Activated CD4-positive, CD25-positive, alpha-beta regulatory T cell treated with anti-CD3 and anti-CD28 coated beads, Interleukin-2, amount 50 U/mL, for 24 hours (primary cell): Measurements from ENCODE around the gene CADM2.
"Not testable (repeated sequence)": the region's sequence is repeated elsewhere in the genome, so short reads cannot be mapped to it uniquely, and the experiment has no call there.

Experiments used
- ATAC-seq, 2 donors: fragments of 150-1000 bp; cut with Tn5 transposase; one replicate each; pipeline ENCODE4 v1.10.0; 2021; ENCODE audit warnings: mild to moderate bottlenecking in 1 of 2, moderate library complexity in 1 of 2

The CADM2 gene

DNA sequence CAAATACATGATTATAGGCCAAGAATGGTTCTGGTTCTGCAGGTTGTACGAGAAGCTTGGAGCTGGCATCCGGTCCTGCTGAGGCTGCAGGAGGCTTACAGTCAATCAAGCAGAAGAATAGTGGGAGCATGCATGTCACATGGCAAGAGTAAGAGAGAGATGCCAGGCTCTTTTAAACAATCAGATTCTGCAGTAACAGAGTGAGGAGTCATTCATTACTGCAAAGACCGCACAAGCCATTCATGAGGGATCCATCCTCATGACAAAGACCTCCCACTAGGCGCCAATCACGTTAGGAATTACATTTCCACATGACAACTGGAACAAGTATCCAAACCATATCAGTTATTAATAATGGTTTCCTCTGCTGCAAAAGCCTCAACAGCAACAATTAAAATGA lies 536.8 kb downstream of the CADM2 start:
- ATAC-seq: no peak

DNA sequence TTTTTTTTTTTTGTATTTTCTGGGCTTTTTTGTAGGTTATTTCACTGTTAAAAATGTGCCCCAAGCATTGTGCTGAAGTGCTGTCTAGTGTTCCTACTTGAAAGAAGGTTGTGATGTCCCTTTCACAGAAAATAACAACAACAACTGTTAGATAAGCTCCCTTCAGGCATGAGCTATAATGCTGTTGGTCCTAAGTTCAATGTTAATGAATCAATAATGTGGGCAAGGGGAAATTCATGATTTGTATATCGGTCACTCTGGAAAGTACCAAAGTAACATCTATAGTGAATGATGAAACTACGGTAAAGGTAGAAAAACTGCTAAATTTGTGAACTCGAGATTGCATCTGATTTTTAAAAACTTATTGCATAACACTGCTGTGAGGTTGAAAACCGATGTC lies 539.4 kb downstream of the CADM2 start:
- ATAC-seq: no peak

DNA sequence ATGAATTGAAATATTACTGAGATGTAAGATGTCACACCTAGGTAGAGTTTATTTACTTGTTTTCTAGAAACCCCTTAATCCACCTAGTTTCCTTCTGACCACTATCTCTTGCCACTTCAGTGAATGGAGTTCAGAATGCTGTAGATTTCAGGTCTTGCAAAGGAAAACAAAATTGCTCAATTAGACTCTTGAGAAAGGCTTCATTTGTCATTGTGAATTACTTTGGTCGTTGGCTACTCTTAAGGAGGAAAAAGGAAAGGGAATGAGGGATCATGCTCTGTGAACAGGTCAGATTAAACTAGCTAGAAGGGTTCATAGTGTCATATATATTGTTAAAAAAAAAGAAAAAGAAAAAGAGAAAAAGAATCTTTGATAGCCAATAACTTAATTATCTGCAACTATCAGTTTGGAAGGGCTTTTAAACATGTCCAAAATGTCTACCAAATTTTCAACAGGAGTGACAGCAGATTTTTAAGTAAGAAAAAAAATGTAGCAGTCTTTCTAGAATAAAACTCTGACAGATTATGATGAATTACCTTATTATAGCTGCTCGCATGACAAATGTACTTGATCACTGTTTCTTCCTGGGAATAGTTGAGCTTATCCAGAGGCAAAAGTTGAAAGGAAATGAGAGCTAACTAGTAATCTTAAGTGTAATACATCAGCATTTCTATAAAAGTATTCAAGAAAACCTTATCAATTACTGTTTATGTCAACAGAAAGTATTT lies 543.5 kb downstream of the CADM2 start:
- no peak for ATAC-seq

DNA sequence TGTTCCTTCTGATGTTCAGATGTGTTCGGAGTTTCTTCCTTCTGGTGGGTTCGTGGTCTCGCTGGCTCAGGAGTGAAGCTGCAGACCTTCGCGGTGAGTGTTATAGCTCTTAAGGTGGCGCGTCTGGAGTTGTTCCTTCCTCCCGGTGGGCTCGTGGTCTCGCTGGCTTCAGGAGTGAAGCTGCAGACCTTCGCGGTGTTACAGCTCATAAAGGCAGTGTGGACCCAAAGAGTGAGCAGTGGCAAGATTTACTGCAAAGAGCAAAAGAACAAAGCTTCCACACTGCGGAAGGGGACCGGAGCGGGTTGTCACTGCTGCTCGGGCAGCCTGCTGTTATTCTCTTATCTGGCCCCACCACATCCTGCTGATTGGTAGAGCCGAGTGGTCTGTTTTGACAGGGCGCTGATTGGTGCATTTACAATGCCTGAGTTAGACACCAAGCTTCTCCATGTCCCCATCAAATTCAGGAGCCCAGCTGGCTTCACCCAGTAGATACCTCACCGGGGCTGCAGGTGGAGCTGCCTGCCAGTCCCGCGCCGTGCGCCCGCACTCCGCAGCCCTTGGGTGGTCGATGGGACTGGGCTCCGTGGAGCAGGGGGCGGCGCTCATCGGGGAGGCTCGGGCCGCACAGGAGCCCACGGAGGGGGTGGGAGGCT lies 545.5 kb downstream of the CADM2 start:
- ATAC-seq: not testable (repeated sequence)

DNA sequence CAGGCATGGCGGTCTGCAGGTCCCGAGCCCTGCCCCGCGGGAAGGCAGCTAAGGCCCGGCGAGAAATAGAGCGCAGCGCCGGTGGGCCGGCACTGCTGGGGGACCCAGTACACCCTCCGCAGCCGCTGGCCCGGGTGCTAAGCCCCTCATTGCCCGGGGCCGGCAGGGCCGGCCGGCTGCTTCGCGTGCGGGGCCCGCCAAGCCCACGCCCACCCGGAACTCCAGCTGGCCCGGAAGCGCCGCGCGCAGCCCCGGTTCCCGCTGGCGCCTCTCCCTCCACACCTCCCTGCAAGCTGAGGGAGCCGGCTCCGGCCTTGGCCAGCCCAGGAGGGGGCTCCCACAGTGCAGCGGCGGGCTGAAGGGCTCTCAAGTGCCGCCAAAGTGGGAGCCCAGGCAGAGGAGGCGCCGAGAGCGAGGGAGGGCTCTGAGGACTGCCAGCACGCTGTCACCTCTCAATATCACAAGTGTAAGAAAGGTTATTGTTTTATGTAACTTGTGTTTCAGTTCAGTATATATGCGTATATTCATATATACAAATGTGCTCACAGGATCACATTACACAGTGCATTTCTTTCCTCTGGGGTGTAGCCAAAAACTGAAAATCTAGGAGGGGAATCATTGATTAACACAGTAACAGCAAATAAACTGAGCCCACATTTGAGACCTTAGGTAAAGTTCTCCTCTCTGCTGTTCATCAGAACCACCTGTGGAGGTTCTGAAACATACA lies 546.2 kb downstream of the CADM2 start:
- ATAC-seq: not testable (repeated sequence)

DNA sequence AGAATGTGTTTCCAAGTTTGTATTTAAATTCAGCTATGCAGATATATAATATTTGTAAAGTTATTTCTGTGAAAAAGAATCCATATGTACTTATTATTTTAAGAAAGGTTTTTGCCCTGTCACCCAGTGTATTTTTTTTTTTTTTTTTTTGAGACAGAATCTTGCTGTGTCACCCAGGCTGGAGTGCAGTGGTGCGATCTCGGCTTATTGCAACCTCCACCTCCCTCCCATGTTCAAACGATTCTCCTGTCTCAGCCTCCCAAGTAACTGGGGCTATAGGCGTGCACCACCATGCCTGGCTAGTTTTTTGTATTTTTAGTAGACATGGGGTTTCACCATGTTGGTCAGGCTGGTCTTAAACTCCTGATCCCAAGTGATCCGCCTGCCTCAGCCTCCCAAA lies 548.3 kb downstream of the CADM2 start:
- not testable (repeated sequence) for ATAC-seq

DNA sequence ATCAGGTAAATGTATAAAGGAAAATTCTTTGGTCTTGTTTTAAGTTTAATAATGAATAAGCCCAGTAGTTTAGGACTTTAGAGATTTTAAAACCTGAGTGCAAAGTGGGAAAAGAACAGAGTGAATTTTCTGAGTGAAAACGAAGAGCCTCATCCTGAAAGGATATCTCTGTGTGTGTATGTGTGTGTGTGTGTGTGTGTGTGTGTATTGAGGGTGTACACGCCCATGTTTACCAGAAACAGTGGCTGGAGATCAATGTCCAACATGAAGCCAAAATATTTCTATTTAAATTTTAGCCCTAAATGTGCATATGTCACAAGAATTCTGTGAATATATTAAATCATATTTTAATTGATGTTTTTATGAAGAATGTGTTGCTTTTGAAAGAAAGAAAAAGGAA lies 549.9 kb downstream of the CADM2 start:
- ATAC-seq: no peak

DNA sequence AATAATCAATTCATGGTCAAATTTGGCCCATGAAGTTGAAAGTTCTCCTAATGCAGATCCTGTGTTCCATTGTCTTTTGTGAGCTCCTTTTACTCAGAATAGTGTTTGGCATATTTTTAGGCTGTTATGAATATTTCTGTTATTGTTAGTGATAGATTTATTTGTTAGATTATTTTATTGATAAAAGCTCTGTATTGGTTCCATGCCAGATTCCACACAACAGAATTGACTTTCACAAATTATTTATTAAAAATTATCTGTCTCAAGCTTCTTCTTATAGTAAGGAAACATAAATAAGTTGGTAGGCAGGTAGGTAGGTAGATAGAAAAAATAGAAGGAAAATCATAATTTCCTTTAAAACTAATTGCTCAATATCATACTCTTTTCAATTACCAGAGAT lies 557.4 kb downstream of the CADM2 start:
- no peak for ATAC-seq

DNA sequence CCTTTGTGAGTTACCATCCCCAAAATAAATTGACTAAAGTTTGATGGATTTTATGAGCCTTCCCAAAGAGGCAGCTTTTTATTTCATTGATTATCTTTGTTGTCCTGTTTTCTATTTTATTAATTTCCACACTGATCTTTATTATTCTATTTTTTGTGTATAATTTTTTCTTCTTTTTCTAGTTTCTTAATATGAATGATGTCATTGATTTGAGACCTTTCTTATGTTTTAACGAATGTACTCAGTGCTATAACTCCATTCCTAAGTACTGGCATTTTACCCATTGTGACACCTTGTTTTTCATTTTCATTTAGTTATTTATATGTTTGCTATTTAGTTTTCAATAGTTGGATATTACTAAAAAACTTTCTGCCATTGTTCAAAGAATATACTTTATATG lies 565.3 kb downstream of the CADM2 start:
- no peak for ATAC-seq

DNA sequence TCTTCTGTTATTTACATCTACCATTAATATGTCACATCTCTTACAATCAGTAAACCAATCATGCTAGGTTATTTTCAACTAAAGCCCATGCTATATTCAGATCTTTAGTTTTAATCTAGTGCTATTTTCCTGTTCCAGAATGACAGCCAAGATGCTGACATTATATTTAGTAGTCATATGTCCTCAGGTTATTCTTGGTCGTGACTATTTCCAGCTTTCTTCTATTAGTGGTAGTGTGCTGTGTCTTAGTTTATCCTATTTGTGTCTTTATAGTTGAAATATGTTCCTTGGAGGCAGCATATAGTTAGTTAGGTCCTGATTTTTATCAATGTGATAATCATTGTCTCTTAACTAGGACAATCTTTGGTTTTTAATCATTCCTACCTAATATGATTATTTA lies 566.5 kb downstream of the CADM2 start:
- ATAC-seq: no peak

DNA sequence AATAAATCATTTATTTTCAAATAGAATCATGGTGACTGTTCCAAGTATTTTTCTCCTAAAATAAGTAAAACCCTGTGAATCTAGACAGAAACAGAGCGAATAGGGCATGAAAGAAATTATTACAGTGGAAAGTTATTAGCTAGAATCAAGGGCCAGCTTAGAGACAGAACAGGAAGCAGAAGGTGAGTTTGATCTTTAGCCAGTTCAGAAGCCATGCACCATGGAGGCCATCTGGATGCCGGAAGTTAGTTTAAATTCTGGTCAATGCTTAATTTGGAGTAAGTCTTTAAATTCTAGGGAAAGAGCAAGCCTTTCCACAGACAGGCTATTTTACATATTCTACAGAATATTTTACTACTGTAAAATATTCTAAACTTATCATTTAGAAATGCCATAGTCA lies 574.8 kb downstream of the CADM2 start:
- no peak for ATAC-seq

DNA sequence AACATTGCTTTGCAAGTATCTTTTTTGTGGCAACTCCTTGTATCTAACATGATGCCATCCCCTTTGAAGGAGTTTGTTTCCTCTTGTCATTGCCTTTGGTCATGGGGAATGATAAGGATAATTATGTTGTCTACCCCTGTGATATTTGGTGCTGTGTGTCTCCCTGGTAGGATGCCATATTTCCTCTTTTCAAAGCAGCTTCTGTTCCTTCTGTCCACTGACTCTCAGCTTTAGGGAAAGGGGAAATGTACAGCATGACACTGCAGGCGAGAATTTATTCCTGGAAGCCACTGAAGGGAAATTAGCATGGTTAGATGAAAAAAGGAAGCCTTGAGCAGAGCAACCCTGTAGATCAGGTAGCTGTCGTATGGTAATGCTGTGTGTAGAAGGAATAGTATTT lies 576.7 kb downstream of the CADM2 start:
- no peak for ATAC-seq

DNA sequence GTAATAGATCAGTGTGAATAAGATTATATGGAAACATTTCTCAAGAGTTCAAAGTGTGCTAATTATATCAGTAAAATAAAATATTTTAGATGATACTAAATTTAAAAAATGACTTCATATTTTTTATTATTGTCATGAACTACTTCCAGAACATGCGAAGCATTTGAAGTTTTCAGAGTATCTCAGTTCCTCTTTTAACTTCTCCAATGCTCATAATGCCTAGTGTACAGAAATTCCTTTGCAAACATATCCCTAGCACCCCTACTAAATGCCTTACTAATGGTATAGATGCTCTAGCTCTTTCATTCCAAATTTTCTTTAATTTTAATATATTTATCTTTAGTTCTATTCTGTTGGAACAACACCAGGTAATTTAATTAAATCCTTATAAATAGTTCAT lies 580.4 kb downstream of the CADM2 start:
- no peak for ATAC-seq

DNA sequence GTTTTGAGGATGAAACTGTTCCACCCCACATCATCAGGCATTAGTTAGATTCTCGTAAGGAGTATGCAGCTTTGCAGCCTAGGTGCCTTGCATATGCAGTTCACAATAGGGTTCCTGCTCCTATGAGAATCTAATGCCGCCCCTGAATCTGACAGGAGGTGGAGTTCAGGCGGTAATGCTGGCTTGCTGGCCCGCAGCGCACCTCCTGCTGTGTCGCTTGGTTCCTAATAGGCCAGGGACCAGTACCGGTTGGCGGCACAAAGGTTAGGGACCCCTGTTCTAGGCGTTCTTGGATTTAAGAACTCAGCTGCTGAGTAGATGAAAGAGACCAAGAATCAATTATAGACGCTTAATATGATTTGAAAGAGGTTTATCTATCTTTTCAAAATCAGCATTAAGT lies 595.4 kb downstream of the CADM2 start:
- ATAC-seq: no peak

DNA sequence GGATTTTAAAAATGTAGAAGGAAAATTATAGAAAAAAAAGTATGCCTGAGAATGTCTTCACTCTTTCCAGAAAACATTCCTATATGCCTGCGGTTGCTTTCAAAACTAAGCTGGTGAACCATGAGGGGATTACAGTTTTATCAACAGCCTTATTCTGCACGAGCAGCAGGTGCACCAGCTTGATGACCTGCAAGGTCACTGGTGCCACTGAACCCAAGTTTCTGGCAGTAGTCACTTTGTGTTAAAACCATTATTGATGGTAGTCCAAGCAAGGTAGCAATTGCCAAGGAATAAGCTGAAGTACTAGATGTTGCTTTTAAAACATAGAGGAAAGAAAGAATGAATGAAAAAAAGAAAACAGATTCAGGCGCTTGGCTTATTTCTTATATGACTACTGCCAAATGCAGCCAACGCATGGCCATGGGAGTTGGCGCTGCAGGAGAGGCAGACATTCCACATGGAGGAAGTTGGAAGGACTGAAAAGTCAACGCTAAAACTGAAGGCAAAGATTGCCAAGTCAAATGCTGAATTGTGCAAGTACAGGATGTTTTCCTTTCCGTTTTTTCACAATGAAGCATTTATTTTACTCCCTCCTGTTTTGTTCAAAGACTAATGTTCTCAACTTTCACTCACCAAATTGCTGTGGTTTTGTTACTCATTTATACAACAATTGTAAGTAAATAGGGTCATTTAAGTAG lies 601.4 kb downstream of the CADM2 start:
- ATAC-seq: no peak

DNA sequence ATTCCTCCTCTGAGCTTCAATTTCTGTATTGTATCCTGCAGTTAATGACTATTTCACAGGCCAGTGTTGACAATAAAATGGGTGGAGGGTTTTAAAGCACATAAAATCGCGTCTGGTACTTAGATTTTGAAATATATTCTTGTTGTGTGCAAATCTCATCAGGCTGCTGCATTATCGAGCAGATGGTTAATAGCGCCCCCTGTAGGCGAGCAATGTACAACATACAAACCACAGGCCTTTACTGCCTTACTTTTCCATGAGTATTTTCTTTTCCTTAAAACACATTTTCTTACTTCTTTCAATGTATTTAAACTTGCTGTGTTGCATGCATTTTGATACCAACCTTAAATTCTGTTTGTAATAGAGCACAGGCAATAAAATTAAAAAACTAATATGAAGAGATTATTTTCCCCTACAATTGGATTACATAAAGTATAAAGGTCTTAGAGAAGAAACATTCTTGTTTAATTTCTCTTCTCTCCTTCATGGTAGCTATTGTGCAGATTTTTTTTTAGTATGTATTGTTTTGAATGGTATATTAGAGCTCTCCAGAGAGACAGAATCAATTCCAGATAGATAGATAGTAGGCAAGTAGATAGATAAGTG lies 608.4 kb downstream of the CADM2 start:
- ATAC-seq: no peak

DNA sequence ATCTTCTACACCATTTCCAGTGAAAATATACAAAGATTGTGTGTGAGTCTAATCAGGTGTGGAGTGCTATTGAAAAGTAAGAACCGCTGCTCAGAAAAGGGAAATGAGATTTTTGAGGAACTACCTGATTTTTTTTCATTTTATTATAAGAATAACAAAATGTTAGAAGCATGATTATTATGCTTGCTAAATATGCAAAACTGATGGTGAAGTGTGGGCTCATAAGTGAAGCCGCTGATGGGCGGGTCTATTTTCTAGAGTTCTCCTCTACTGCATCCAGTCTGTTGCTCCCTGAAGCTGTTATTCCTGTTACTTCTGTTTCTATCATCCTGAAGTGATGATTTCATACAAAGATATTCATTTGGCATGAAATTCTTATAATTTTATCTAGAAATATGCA lies 612.0 kb downstream of the CADM2 start:
- no peak for ATAC-seq

DNA sequence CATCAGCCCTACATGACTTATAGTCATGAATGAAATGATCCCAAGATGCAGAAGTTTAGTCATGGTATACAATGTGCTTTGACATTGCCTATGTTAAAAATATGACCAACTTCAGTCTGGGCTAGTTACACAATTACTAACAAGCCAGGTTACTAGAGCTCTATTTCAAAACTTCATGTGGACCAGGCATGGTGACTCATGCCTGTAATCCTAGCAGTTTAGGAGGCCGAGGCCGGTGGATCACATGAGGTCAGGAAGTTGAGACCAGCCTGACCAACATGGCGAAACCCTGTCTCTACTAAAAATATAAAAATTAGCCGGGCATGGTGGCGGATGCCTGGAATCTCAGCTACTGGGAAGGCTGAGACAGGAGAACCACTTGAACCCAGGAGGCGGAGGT lies 613.0 kb downstream of the CADM2 start:
- ATAC-seq: no peak

DNA sequence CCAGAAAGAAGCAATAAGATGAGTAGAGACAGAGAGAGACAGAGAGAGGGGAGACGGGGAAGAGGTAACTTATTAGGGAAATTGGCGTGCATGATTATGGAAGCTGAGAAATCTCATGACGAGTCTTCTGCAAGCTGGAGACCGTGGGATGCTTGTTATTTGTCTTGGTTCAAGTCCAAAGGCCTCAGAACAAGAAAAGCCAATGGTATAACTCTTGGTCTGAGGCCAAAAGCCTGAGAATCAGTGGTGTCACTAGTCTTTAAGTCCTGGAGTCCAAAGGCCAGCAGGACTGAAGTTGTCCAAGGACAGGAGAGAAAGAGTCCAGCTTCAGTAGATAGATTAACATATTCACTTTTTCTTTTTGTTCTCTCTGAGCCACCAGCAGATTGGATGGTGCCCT lies 613.6 kb downstream of the CADM2 start:
- no peak for ATAC-seq

DNA sequence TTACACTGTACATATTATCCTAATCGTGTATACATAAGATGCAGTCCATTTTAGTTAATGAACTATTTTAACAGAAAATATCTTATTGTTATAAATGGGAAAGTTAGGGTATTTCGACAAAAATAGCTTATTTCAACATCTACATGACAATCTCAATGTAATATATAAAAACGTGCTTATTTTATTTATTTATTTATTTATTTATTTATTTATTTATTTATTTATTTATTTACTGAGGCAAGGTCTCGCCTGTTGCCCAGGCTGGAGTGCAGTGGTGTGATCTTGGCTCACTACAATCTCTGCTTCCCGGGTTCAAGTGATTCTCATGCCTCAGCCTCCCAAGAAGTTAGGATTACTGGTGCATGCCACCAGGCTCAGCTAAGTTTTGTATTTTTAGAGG lies 614.2 kb downstream of the CADM2 start:
- ATAC-seq: no peak

DNA sequence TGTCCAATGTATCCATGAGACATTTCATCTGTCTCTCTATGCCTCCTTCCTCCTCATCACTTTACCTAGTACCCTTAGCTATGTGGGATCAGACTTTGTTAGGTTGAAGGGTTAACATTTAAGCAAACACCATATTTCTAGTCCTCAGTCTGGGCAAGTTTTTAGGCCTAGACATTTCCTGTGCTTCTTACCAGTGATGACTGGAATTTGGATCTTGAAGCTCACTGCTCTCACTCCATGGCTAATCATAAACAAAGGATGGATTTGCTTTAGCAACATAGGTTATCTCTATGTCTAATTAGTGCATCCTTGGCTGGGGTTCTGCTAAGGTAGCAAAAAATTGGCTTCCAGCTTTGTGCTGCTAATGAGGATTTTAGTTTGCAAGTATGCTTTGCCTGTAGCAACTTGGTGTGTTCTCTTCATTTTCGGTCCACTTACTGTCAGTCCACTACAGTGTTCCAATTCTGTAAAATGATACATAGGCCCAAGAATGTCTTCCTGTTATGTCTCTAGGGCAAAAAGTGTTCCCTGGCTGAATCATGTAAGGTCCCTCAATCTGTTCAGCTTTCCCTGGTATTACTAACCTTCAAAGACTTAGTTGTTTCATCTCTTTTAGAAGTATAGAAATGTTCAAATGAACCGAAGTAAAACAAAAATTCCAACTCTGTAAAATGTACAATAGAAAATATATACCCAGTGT lies 615.4 kb downstream of the CADM2 start:
- no peak for ATAC-seq

DNA sequence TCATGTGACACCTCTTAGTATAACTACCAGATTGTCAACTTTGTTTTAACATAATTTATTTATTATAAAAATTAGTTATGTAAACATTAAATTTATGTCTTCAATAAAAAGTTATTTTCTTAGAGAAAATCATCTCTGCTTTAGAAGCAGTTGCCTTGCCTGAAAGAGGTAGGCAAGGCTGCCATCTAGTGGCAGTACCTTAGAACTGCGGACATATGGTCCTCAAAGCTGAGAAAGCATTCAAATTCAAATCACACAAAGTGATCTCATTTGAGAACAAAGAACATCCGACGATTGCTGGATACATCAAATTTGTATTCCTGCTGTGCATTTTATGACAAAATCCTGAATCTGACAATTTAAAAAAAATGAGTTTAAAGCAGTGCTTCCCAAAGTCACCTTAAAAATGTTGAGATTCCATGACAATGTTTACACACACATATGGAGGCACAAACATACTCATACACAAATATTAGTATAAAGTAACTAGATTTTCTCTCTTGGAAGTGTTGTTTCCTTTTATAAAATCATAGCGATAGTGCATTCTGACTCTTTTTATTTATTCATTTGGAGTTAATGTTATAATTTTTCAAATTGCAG lies 617.4 kb downstream of the CADM2 start:
- no peak for ATAC-seq
